HCT116 (cell line): ENCODE measurements around the gene TWF2. TPM values are rescaled to one million over a fixed set of nuclear protein-coding genes. Genes with fewer than 3 reads are reported as not detected.

ENCODE experiments used
- ATAC-seq: fragments of 200-7000 bp; cut with Tn5 transposase; 2 replicates; pipeline ENCODE4 v1.9.1; 2020; ENCODE audit warnings: mild to moderate bottlenecking, moderate library complexity
- BruUV-seq: library from RNA; stranded (reverse); fragments of 400-500 nt; replicated peaks from 2 replicates; lab custom pipeline; 2021; lab: Mats Ljungman, UMichigan
- CTCF ChIA-PET: fragments of 300-600 bp; sonication (Branson Sonifier 250); formaldehyde crosslinking; loops from one replicate; lab custom pipeline; 2021; ENCODE audit warnings: antibody characterized with exemption; lab: Charles Lee
- POLR2A ChIA-PET: fragments of 300-600, 350-600 bp; sonication (Branson Sonifier 250); formaldehyde crosslinking; loops from one replicate; lab custom pipeline; 2021; ENCODE audit warnings: antibody characterized with exemption; lab: Charles Lee
- RAD21 ChIA-PET, 2 experiments: fragments of 300-600 bp; sonication (Branson Sonifier 250); formaldehyde crosslinking; loops; one replicate each; lab custom pipeline; 2023; ENCODE audit warnings: low total read pairs in 2 of 2; ENCODE audit not compliant: uncharacterized antibody in 2 of 2, unreplicated experiment in 2 of 2, low non-redundant PET in 1 of 2; lab: Charles Lee
- DNase-seq: peaks from one replicate; pipeline ENCODE4 v3.0.0-alpha.2; 2010; ENCODE audit warnings: low read depth, low spot score
- H2AFZ ChIP-seq: fragments of 200-600 bp; shearing (Covaris generic), sonication (generic); 2 replicates; pipeline ENCODE4 v1.6.1; 2017; ENCODE audit warnings: low read depth, mixed run types, mixed read lengths, antibody characterized with exemption, low read length; ENCODE audit not compliant: poor library complexity, severe bottlenecking
- H3K27ac ChIP-seq: 2 replicates; pipeline ENCODE4 v1.5.1; 2012; ENCODE audit warnings: low read depth, low read length
- H3K27me3 ChIP-seq: fragments of 200-600 bp; sonication (generic); 2 replicates; pipeline ENCODE4 v1.6.1; 2016; ENCODE audit warnings: mixed run types, low read length, mixed read lengths; ENCODE audit not compliant: insufficient read depth
- H3K36me3 ChIP-seq, 2 experiments: fragments of 200-500 bp in 1 of 2; fragments of 200-600 bp in 1 of 2; sonication (Bioruptor generic) in 1 of 2; sonication (generic) in 1 of 2; 2 replicates each; pipeline versions ENCODE4 v1.5.1 to v1.6.1; 2014 to 2016; ENCODE audit warnings: low read length in 2 of 2, inconsistent platforms in 1 of 2, mixed read lengths in 1 of 2, mixed run types in 1 of 2; ENCODE audit not compliant: insufficient read depth in 2 of 2, control insufficient read depth in 1 of 2
- H3K4me1 ChIP-seq, 2 experiments: fragments of 200-600 bp in 1 of 2; sonication (generic) in 1 of 2; 2 replicates each; pipeline versions ENCODE4 v1.5.1 to v1.6.1; 2012 to 2017; ENCODE audit warnings: low read length in 2 of 2, inconsistent platforms in 1 of 2, mild to moderate bottlenecking in 1 of 2, mixed read lengths in 1 of 2, mixed run types in 1 of 2, moderate library complexity in 1 of 2; ENCODE audit not compliant: insufficient read depth in 2 of 2, control insufficient read depth in 1 of 2
- H3K4me2 ChIP-seq: fragments of 200-600 bp; sonication (generic); 2 replicates; pipeline ENCODE4 v1.6.1; 2017; ENCODE audit warnings: mixed run types, low read length, mixed read lengths
- H3K4me3 ChIP-seq, 2 experiments: fragments of 200-600 bp in 1 of 2; sonication (generic) in 1 of 2; replicated peaks in 1 of 2; 2 replicates each; pipeline ENCODE4 v1.5.1; 2011 to 2016; ENCODE audit warnings: low read length in 2 of 2, control low read depth in 1 of 2, low read depth in 1 of 2, mild to moderate bottlenecking in 1 of 2, mixed read lengths in 1 of 2, mixed run types in 1 of 2
- H3K79me2 ChIP-seq: fragments of 200-600 bp; sonication (generic); 2 replicates; pipeline ENCODE4 v1.6.1; 2017; ENCODE audit warnings: mild to moderate bottlenecking, mixed run types, low read length, moderate library complexity, mixed read lengths; ENCODE audit not compliant: insufficient read depth
- H3K9ac ChIP-seq: fragments of 200-600 bp; sonication (generic); 2 replicates; pipeline ENCODE4 v1.6.1; 2016; ENCODE audit warnings: low read length, mixed read lengths
- H3K9me2 ChIP-seq: fragments of 200-600 bp; sonication (generic), shearing (Covaris generic); 2 replicates; pipeline ENCODE4 v1.6.1; 2017; ENCODE audit warnings: mixed run types, mild to moderate bottlenecking, moderate library complexity; ENCODE audit not compliant: insufficient read depth
- H3K9me3 ChIP-seq, 2 experiments: fragments of 200-500 bp in 1 of 2; fragments of 200-600 bp in 1 of 2; sonication (Bioruptor generic) in 1 of 2; sonication (generic) in 1 of 2; 2 replicates each; pipeline ENCODE4 v1.6.1; 2014 to 2017; ENCODE audit warnings: low read length in 2 of 2, mixed read lengths in 2 of 2, inconsistent platforms in 1 of 2, low read depth in 1 of 2, mild to moderate bottlenecking in 1 of 2, mixed run types in 1 of 2, moderate library complexity in 1 of 2; ENCODE audit not compliant: control insufficient read depth in 1 of 2, insufficient read depth in 1 of 2
- H4K20me1 ChIP-seq: fragments of 200-600 bp; sonication (generic), shearing (Covaris generic); 2 replicates; pipeline ENCODE4 v1.6.1; 2017; ENCODE audit warnings: mixed run types, mild to moderate bottlenecking, moderate library complexity; ENCODE audit not compliant: insufficient read depth
- CEBPB ChIP-seq: IDR thresholded peaks from 2 replicates; pipeline ENCODE4 v1.6.1; 2012; ENCODE audit warnings: low read depth
- FOSL1 ChIP-seq: IDR thresholded peaks from 2 replicates; pipeline ENCODE4 v1.6.1; 2012; ENCODE audit warnings: low read depth
- SIN3A ChIP-seq: IDR thresholded peaks from 2 replicates; pipeline ENCODE4 v1.6.1; 2012; ENCODE audit warnings: low read depth
- intact Hi-C: fragments of 100-400 bp; cut with micrococcal nuclease; formaldehyde crosslinking; loops from 2 replicates; pipeline ENCODE4 v1.10.0; 2022
- total RNA-seq: library from RNA; stranded (reverse); gene quantifications from one replicate; pipeline ENCODE4 v1.2.1, GENCODE V29; 2021; ENCODE audit not compliant: unreplicated experiment
- TF ChIP-seq, protein P1 (sequence below): IDR thresholded peaks from 2 replicates; pipeline ENCODE4 v1.6.1; 2012

TWF2 gene
- total RNA-seq, 1 experiment from 2014 or later = 100 TPM

DNA sequence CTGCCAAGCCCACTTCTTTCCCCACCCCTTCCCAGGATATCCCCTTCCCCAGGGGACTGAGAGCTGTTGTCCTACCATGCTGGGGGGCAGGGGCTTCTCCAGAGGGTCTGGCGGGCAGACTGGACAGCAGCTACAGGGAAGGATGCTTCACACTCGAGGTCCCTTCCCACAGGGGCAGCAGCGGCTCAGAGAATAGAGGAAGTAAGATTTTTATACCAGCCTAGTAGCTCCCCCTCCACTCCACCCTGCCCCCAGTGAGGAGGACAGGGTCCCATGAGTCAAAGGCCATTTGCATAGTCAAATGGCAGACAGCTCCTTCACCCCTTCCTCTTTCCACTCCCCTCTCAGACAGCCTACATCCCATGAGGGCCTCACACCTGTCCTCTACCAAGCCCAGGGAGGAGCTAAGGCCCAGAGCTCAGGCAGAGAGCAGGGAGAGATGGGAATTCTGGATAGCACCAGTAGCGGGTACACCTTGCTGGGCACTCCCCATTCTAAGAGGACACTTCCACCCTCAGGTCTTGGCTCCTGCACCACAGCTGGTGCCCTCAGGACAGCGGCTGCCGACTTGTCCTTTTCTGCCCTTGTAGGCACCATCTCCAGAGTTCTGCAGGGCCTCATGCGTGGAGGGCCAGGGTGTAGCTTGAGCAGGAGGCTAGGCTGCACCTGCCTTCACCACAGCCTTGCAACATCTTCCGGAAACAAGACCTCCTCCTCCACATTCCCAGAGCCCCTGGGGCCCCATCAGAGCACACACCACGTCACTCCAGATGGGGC is 13.3 kb downstream of the TWF2 start, which contains the start of gene TLR9:
TSS of gene TLR9 (minus strand) at position 194 of the 777 bp plus-strand sequence. CDS start at position 78, 116 bp downstream.
- Histone ChIP-seq H2AFZ (no peak within 1 kb of the TSS), H3K9ac (no peak within 1 kb of the TSS), H3K4me2 (no peak within 1 kb of the TSS), H3K79me2 (no peaks in the 10 kb centered on the region), H3K4me1 (peaks cover 0 to 2% of the 10 kb centered on the region in 2 experiments; a peak in 1 of 4 replicates), H3K9me3 (no peaks in the 10 kb centered on the region), H3K9me2 (no peaks in the 10 kb centered on the region), H3K27ac (no peak within 1 kb of the TSS), H4K20me1 (no peaks in the 10 kb centered on the region), H3K27me3 (no peaks in the 10 kb centered on the region), H3K36me3 (peaks cover 10 to 11% of the 10 kb centered on the region in 2 experiments; a peak in 3 of 4 replicates), H3K4me3 (no peak within 1 kb of the TSS)
- DNase-seq (no peak), ATAC-seq (no peak)
- no peak for TF ChIP-seq SIN3A
- TF ChIP-seq, protein P1, sequence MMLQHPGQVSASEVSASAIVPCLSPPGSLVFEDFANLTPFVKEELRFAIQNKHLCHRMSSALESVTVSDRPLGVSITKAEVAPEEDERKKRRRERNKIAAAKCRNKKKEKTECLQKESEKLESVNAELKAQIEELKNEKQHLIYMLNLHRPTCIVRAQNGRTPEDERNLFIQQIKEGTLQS = no peak
- CTCF ChIA-PET = no interaction called here
- no TSS peak for BruUV-seq
- RAD21 ChIA-PET = interaction anchor here in 1 of 2 experiments (0.9 kb wide), 1 partner anchor 221 kb away, joined by 3 read pairs; no protein-coding TSS in a partner anchor
- POLR2A ChIA-PET = no interaction called here
- intact Hi-C loops = no loop called here

GRCh38 chr3:52223449-52224408 is 15.2 kb downstream of the TWF2 start:
- ChIA-PET POLR2A (no interaction called here), CTCF (interaction anchor here (1.0 to 1.1 kb wide), 2 partner anchors 8 to 9 kb away, joined by 3 read pairs; no protein-coding TSS in a partner anchor), RAD21 (no interaction called here)
- H2AFZ ChIP-seq = no peak overlapping the region
- no peaks in the 10 kb centered on the region for H3K9me2 ChIP-seq
- no peak overlapping the region for H3K27ac ChIP-seq
- DNase-seq (no peak), ATAC-seq (no peak)
- H3K79me2 ChIP-seq = no peaks in the 10 kb centered on the region
- no TSS peak for BruUV-seq
- H3K9ac ChIP-seq = no peak overlapping the region
- H3K4me2 ChIP-seq = no peak overlapping the region
- TF ChIP-seq CEBPB = no peak
- no peak for TF ChIP-seq FOSL1
- H4K20me1 ChIP-seq = no peaks in the 10 kb centered on the region
- no peaks in the 10 kb centered on the region for H3K36me3 ChIP-seq
- H3K4me1 ChIP-seq = peaks cover 0 to 12% of the 10 kb centered on the region in 2 experiments; a peak in 1 of 4 replicates
- no peak overlapping the region for H3K4me3 ChIP-seq
- H3K27me3 ChIP-seq = no peaks in the 10 kb centered on the region
- no peaks in the 10 kb centered on the region for H3K9me3 ChIP-seq
- intact Hi-C loops = no loop called here
